Measurements from ENCODE around the gene SRGAP1. TPM values are rescaled to one million over a fixed set of nuclear protein-coding genes. Genes with fewer than 3 reads are reported as not detected.

Gene SRGAP1
- total and polyA plus RNA-seq, 2 of the 13 experiments (the other 11 are each of a cell fraction or from before 2014, with no cell fraction given), result 1.6 to 3.4 TPM

GRCh38 chr12:63843721-63844390 lies 644 bp upstream of the SRGAP1 start (continued):
- TF ChIP-seq ATF2 (CRISPR knock-in tag; IDR thresholded peaks at IDR 0.05), result peak; percentile 64; the same call in 1 of the 2 replicates
- TF ChIP-seq PPARG (CRISPR knock-in tag; conservative IDR thresholded peaks at IDR 0.05), result 0 out of 2 replicates have a peak, but pooled peaks have one; percentile 32
- TF ChIP-seq RXRA (CRISPR knock-in tag; IDR thresholded peaks at IDR 0.05), result peak; percentile 77
- TF ChIP-seq LCORL (IDR thresholded peaks at IDR 0.05), result no peak
- TF ChIP-seq LCORL (CRISPR knock-in tag; IDR thresholded peaks at IDR 0.05), result peak; percentile 75; the same call in 1 of the 2 replicates
- 0 out of 2 replicates have a peak, but pooled peaks have one; percentile 29 for TF ChIP-seq THAP8 (CRISPR knock-in tag; IDR thresholded peaks at IDR 0.05; ENCODE audit: borderline replicate concordance)
- TF ChIP-seq ZNF503 (CRISPR knock-in tag; IDR thresholded peaks at IDR 0.05), result no peak
- TF ChIP-seq ZNF619 (CRISPR knock-in tag; IDR thresholded peaks at IDR 0.05), result peak; percentile 80; the same call in 1 of the 2 replicates
- TF ChIP-seq ESRRA (CRISPR knock-in tag; IDR thresholded peaks at IDR 0.05; ENCODE audit: low read depth), result peak; percentile 63
- peak; percentile 44 for TF ChIP-seq HOMEZ (CRISPR knock-in tag; IDR thresholded peaks at IDR 0.05; ENCODE audit: low read depth)
- TF ChIP-seq ZNF792 (CRISPR knock-in tag; IDR thresholded peaks at IDR 0.05), result 0 out of 2 replicates have a peak, but pooled peaks have one; percentile 21
- 0 out of 2 replicates have a peak, but pooled peaks have one; percentile 29 for TF ChIP-seq ZNF598 (CRISPR knock-in tag; IDR thresholded peaks at IDR 0.05; ENCODE audit: borderline replicate concordance)
- no peak for TF ChIP-seq HBP1 (CRISPR knock-in tag; IDR thresholded peaks at IDR 0.05; ENCODE audit: low read depth)
- TF ChIP-seq GATAD2A (CRISPR knock-in tag; IDR thresholded peaks at IDR 0.05), result peak; percentile 70; the same call in 1 of the 2 replicates
- TF ChIP-seq FOSL2 (CRISPR knock-in tag; IDR thresholded peaks at IDR 0.05), result peak; percentile 42; the same call in 1 of the 2 replicates
- TF ChIP-seq ZNF709 (CRISPR knock-in tag; IDR thresholded peaks at IDR 0.05), result 0 out of 2 replicates have a peak, but pooled peaks have one; percentile 30
- peak; percentile 93 for TF ChIP-seq ZNF782 (CRISPR knock-in tag; IDR thresholded peaks at IDR 0.05; ENCODE audit: borderline replicate concordance)
- TF ChIP-seq IKZF4 (CRISPR knock-in tag; IDR thresholded peaks at IDR 0.05; ENCODE audit: borderline replicate concordance, low read depth, not compliant biosample characterization), result peak; percentile 62
- peak; percentile 83 for TF ChIP-seq HNRNPLL (IDR thresholded peaks at IDR 0.05; ENCODE audit: low read depth, low read length, poor library complexity, severe bottlenecking)
- TF ChIP-seq ZNF160 (CRISPR knock-in tag; IDR thresholded peaks at IDR 0.05), result no peak; the same call in 1 of the 2 replicates
- TF ChIP-seq SP5 (CRISPR knock-in tag; IDR thresholded peaks at IDR 0.05; ENCODE audit: borderline replicate concordance, low read depth), result no peak
- peak; percentile 77; the same call in 1 of the 2 replicates for TF ChIP-seq ZNF788 (CRISPR knock-in tag; IDR thresholded peaks at IDR 0.05; ENCODE audit: borderline replicate concordance)
